Measurements from ENCODE around the gene CDK14.

CDK14 gene

DNA sequence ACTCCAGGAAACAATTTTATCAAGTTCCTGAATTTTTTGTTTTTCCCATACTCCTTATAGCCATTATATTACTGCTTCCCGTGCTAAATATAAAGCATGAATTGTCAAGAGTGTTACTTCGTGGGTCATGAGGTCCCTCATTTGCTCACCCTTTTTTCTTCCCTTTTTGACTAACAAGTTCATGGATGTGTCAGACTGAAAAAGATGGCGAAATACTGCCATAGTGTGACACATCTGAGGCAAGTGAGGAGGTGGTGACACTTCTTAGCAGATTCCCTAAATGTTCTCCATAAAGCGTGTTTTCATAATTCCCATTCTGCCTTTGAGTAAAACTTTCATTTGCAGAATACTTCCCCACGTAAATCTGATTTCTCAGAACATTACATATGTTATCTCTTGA is 398.5 kb downstream of the CDK14 start:
- peak in 1 of 2 donors; percentile 7 for DNase-seq
- Histone ChIP-seq H3K4me2 (ENCODE audit: low read length) (no peak overlapping the region), H3K9ac (ENCODE audit: low read length) (no peak overlapping the region), H2AK5ac (ENCODE audit: low read length) (no peak overlapping the region), H3K9me3 (ENCODE audit: insufficient read depth, low read depth, low read length) (no peaks in the 10 kb centered on the region), H2BK120ac (ENCODE audit: insufficient read depth, low read length, poor library complexity) (no peak overlapping the region), H3K14ac (ENCODE audit: low read length) (no peak overlapping the region), H2BK5ac (ENCODE audit: low read depth, low read length, poor library complexity) (no peak overlapping the region), H4K91ac (ENCODE audit: low read depth, low read length) (no peak overlapping the region), H3K4me1 (ENCODE audit: control insufficient read depth in 1 of 2, insufficient read depth in 2 of 2, low read length in 2 of 2) (no peaks in the 10 kb centered on the region), H3K4ac (ENCODE audit: low read depth, low read length) (no peak overlapping the region), H2AFZ (ENCODE audit: insufficient read depth, low read length, poor library complexity) (no peak overlapping the region), H3K36me3 (ENCODE audit: control insufficient read depth in 1 of 2, insufficient read depth in 2 of 2, low read length in 2 of 2) (no peaks in the 10 kb centered on the region), H3K23ac (ENCODE audit: low read length) (no peak overlapping the region), H3K18ac (ENCODE audit: low read length) (no peak overlapping the region), H3K79me1 (ENCODE audit: low read length) (no peaks in the 10 kb centered on the region), H3K4me3 (ENCODE audit: low read depth, low read length) (no peak overlapping the region), H3K27ac (ENCODE audit: low read depth, low read length) (no peak overlapping the region), H4K12ac (ENCODE audit: low read depth, low read length) (no peak overlapping the region), H3K27me3 (ENCODE audit: insufficient read depth, low read length) (no peaks in the 10 kb centered on the region), H2BK12ac (ENCODE audit: low read length) (no peak overlapping the region), H4K8ac (ENCODE audit: low read depth, low read length) (no peak overlapping the region), H3K79me2 (ENCODE audit: control insufficient read depth, insufficient read depth, low read length, poor library complexity) (no peaks in the 10 kb centered on the region)
- no CpG with 5 or more reads among the region's 5 CpGs for WGBS (ENCODE audit: extremely low coverage, insufficient coverage, insufficient read length)

DNA sequence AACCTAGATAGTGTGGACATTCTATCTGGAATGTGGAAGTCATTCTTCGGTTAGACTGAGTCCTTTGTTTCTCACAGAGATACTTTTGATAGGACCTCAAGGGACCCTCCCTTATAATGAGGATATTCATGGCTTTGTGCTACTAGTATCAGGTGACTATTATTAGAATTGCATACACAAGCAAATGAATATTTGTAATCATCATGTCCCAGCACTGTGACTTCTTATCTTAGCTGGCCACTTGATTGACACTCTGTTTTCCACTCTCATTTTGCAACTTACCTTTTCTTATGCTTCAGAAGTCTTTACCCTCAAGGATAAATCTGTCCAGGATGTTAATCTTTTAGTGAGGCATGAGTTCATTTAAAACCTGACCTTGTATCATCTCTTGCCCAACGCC is 399.9 kb downstream of the CDK14 start:
- Histone ChIP-seq H3K27me3 (ENCODE audit: insufficient read depth, low read length) (no peaks in the 10 kb centered on the region), H3K23ac (ENCODE audit: low read length) (no peak overlapping the region), H4K12ac (ENCODE audit: low read depth, low read length) (no peak overlapping the region), H3K4me3 (ENCODE audit: low read depth, low read length) (no peak overlapping the region), H2BK5ac (ENCODE audit: low read depth, low read length, poor library complexity) (no peak overlapping the region), H2AFZ (ENCODE audit: insufficient read depth, low read length, poor library complexity) (no peak overlapping the region), H2BK120ac (ENCODE audit: insufficient read depth, low read length, poor library complexity) (no peak overlapping the region), H3K79me2 (ENCODE audit: control insufficient read depth, insufficient read depth, low read length, poor library complexity) (no peaks in the 10 kb centered on the region), H3K79me1 (ENCODE audit: low read length) (no peaks in the 10 kb centered on the region), H3K14ac (ENCODE audit: low read length) (no peak overlapping the region), H3K36me3 (ENCODE audit: control insufficient read depth in 1 of 2, insufficient read depth in 2 of 2, low read length in 2 of 2) (no peaks in the 10 kb centered on the region), H3K27ac (ENCODE audit: low read depth, low read length) (no peak overlapping the region), H3K18ac (ENCODE audit: low read length) (no peak overlapping the region), H3K4ac (ENCODE audit: low read depth, low read length) (no peak overlapping the region), H3K4me1 (ENCODE audit: control insufficient read depth in 1 of 2, insufficient read depth in 2 of 2, low read length in 2 of 2) (no peaks in the 10 kb centered on the region), H4K8ac (ENCODE audit: low read depth, low read length) (no peak overlapping the region), H4K91ac (ENCODE audit: low read depth, low read length) (no peak overlapping the region), H2BK12ac (ENCODE audit: low read length) (no peak overlapping the region), H3K9me3 (ENCODE audit: insufficient read depth, low read depth, low read length) (no peaks in the 10 kb centered on the region), H3K9ac (ENCODE audit: low read length) (no peak overlapping the region), H3K4me2 (ENCODE audit: low read length) (no peak overlapping the region), H2AK5ac (ENCODE audit: low read length) (no peak overlapping the region)
- DNase-seq: no peak
- WGBS (ENCODE audit: extremely low coverage, insufficient coverage, insufficient read length): no CpG with 5 or more reads among the region's 2 CpGs

DNA sequence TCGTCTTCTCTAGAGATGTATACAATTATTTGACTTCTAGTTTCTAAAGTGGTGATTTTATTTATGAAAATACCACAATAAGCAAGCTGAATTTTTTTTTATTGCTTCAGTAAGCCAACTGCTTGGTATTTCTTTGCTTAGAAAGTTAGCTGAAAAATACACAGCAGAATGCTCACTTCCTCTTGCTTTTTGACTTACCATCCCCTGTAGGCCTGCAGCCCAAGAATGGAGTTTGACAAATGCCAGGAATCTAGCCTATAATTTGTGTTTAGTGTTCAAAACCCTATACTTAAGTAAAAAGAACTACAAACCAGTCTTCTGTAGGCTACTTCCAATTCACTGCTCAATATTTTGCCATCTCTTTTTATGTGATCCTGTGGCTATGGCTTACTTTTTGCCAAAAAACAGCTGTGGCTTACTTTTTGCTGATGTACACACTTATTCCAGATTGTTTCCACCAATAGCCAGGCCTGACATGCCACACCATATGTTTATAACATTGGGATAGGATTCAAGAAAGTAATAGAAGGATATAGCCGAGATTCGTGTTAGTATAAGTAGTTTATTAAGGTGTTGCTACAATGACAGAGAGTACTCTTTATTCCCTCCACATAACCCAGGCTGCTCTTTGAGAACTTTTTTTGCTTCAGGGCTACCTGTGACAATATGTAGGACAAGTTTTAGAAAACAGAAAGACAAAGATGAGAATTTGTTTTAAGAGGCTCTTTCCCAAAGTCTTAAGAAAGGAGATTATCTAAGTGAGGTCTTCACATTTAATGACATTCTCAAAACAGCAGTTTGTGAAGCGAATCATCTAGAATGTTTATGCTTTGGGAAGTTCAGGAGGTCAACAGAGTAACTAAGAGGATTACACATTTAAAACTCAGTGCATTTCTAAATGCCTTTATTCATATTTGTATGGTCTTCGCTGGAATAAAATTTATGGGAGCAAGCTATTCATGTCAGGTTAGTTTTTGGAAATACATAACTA is 404.2 kb downstream of the CDK14 start:
- no peak overlapping the region for H3K4me3 ChIP-seq (ENCODE audit: low read depth, low read length)
- no peak overlapping the region for H2BK5ac ChIP-seq (ENCODE audit: low read depth, low read length, poor library complexity)
- H3K9me3 ChIP-seq (ENCODE audit: insufficient read depth, low read depth, low read length): peaks cover 2% of the 10 kb centered on the region
- H4K91ac ChIP-seq (ENCODE audit: low read depth, low read length): no peak overlapping the region
- no peak overlapping the region for H3K23ac ChIP-seq (ENCODE audit: low read length)
- no peak overlapping the region for H2AK5ac ChIP-seq (ENCODE audit: low read length)
- H4K8ac ChIP-seq (ENCODE audit: low read depth, low read length): no peak overlapping the region
- H3K79me1 ChIP-seq (ENCODE audit: low read length): no peaks in the 10 kb centered on the region
- H3K36me3 ChIP-seq (ENCODE audit: control insufficient read depth in 1 of 2, insufficient read depth in 2 of 2, low read length in 2 of 2): peaks cover 0 to 2% of the 10 kb centered on the region in 2 experiments
- H2AFZ ChIP-seq (ENCODE audit: insufficient read depth, low read length, poor library complexity): no peak overlapping the region
- no peak for DNase-seq
- no peak overlapping the region for H3K9ac ChIP-seq (ENCODE audit: low read length)
- no peak overlapping the region for H3K18ac ChIP-seq (ENCODE audit: low read length)
- H3K4me2 ChIP-seq (ENCODE audit: low read length): no peak overlapping the region
- no peak overlapping the region for H2BK12ac ChIP-seq (ENCODE audit: low read length)
- 100% methylated on average over 2 of the region's 5 CpGs for WGBS (ENCODE audit: extremely low coverage, insufficient coverage, insufficient read length)
- no peak overlapping the region for H2BK120ac ChIP-seq (ENCODE audit: insufficient read depth, low read length, poor library complexity)
- H3K27me3 ChIP-seq (ENCODE audit: insufficient read depth, low read length): no peaks in the 10 kb centered on the region
- H3K79me2 ChIP-seq (ENCODE audit: control insufficient read depth, insufficient read depth, low read length, poor library complexity): no peaks in the 10 kb centered on the region
- H3K27ac ChIP-seq (ENCODE audit: low read depth, low read length): no peak overlapping the region
- no peak overlapping the region for H3K14ac ChIP-seq (ENCODE audit: low read length)
- no peak overlapping the region for H4K12ac ChIP-seq (ENCODE audit: low read depth, low read length)
- no peaks in the 10 kb centered on the region for H3K4me1 ChIP-seq (ENCODE audit: control insufficient read depth in 1 of 2, insufficient read depth in 2 of 2, low read length in 2 of 2)
- no peak overlapping the region for H3K4ac ChIP-seq (ENCODE audit: low read depth, low read length)

DNA sequence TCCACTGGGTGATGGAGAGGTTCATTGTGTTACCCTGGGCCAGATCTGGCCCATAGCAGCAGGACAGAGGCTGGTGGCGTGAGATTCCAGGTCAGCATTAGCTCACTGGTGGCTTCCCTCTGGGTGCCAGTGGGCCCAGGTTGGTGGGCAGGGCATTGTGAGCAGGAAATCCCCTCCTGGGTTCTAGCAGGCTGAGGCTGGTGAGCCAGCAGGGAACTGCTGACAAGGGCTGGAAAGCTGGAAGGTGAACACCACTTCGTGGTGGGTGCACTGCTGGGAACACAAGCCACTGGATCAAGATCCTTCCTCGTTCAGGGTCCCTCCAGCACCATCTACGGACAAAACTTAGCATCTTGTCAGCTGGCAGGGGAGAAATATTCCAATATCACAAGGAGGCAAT is 408.9 kb downstream of the CDK14 start:
- Histone ChIP-seq H3K18ac (ENCODE audit: low read length) (no peak overlapping the region), H3K4me3 (ENCODE audit: low read depth, low read length) (no peak overlapping the region), H3K79me2 (ENCODE audit: control insufficient read depth, insufficient read depth, low read length, poor library complexity) (no peaks in the 10 kb centered on the region), H2BK12ac (ENCODE audit: low read length) (no peak overlapping the region), H3K4ac (ENCODE audit: low read depth, low read length) (no peak overlapping the region), H2AFZ (ENCODE audit: insufficient read depth, low read length, poor library complexity) (no peak overlapping the region), H4K12ac (ENCODE audit: low read depth, low read length) (no peak overlapping the region), H2BK5ac (ENCODE audit: low read depth, low read length, poor library complexity) (no peak overlapping the region), H3K27me3 (ENCODE audit: insufficient read depth, low read length) (no peaks in the 10 kb centered on the region), H3K23ac (ENCODE audit: low read length) (no peak overlapping the region), H3K14ac (ENCODE audit: low read length) (no peak overlapping the region), H3K36me3 (ENCODE audit: control insufficient read depth in 1 of 2, insufficient read depth in 2 of 2, low read length in 2 of 2) (peaks cover 0 to 2% of the 10 kb centered on the region in 2 experiments), H3K4me1 (ENCODE audit: control insufficient read depth in 1 of 2, insufficient read depth in 2 of 2, low read length in 2 of 2) (no peaks in the 10 kb centered on the region), H2BK120ac (ENCODE audit: insufficient read depth, low read length, poor library complexity) (no peak overlapping the region), H4K91ac (ENCODE audit: low read depth, low read length) (no peak overlapping the region), H2AK5ac (ENCODE audit: low read length) (no peak overlapping the region), H4K8ac (ENCODE audit: low read depth, low read length) (no peak overlapping the region), H3K9ac (ENCODE audit: low read length) (no peak overlapping the region), H3K9me3 (ENCODE audit: insufficient read depth, low read depth, low read length) (peaks cover 2% of the 10 kb centered on the region), H3K4me2 (ENCODE audit: low read length) (no peak overlapping the region), H3K27ac (ENCODE audit: low read depth, low read length) (no peak overlapping the region), H3K79me1 (ENCODE audit: low read length) (no peaks in the 10 kb centered on the region)
- no CpG with 5 or more reads among the region's 4 CpGs for WGBS (ENCODE audit: extremely low coverage, insufficient coverage, insufficient read length)
- DNase-seq: no peak
